K562 (cell line): ENCODE measurements around the gene ST6GAL1. TPM values are rescaled to one million over a fixed set of nuclear protein-coding genes. Genes with fewer than 3 reads are reported as not detected.

Experiments
- ATAC-seq: fragments of 200-7000 bp; cut with Tn5 transposase; 3 replicates; pipeline ENCODE4 v1.9.1; 2020; ENCODE audit warnings: moderate library complexity
- BruUV-seq: library from RNA; stranded (reverse); fragments of 400-500 nt; replicated peaks from 2 replicates; lab custom pipeline; 2021; lab: Mats Ljungman, UMichigan
- CTCF ChIA-PET: fragments of 300-600 bp; formaldehyde crosslinking; extraction: SDS; loops from one replicate; lab custom pipeline; 2021; ENCODE audit warnings: low intra/inter-chr PET ratio; lab: Yijun Ruan, JAX
- POLR2A ChIA-PET: fragments of 300-600, 350-650 bp; sonication (Branson Sonifier 250); formaldehyde crosslinking; extraction: SDS; loops from one replicate; lab custom pipeline; 2021; ENCODE audit warnings: antibody characterized with exemption, inconsistent platforms; lab: Yijun Ruan, JAX
- DNase-seq, 4 experiments: peaks; one replicate each; pipeline versions ENCODE4 v3.0.0 to v3.0.0-alpha.2; 2011 to 2018; ENCODE audit warnings: low spot score in 3 of 4, mixed read lengths in 3 of 4; ENCODE audit errors: extremely low read depth in 1 of 4
- FAIRE-seq: peaks from 2 replicates; lab custom pipeline; 2011; peaks lifted over from hg19 to GRCh38; lab: Jason Lieb, UNC
- H2AFZ ChIP-seq: 2 replicates; pipeline ENCODE4 v1.6.0; 2011; ENCODE audit warnings: low read depth, low read length, control low read depth, inconsistent platforms
- H3K27ac ChIP-seq: fragments of 200-600 bp; 3 replicates; pipeline ENCODE4 v1.8.0; 2011; ENCODE audit warnings: low read depth, mild to moderate bottlenecking, control low read depth, inconsistent platforms, low read length, moderate library complexity, mixed read lengths; ENCODE audit errors: extremely low read depth
- H3K27me3 ChIP-seq, 2 experiments: fragments of 300-600 bp in 1 of 2; 2 replicates in 1 of 2; 3 replicates in 1 of 2; pipeline versions ENCODE4 v1.6.0 to v1.8.0; 2011; ENCODE audit warnings: inconsistent platforms in 2 of 2, low read length in 2 of 2, mild to moderate bottlenecking in 1 of 2, mixed read lengths in 1 of 2, moderate library complexity in 1 of 2; ENCODE audit not compliant: control insufficient read depth in 2 of 2, insufficient read depth in 2 of 2
- H3K36me3 ChIP-seq: fragments of 300-600 bp; 3 replicates; pipeline ENCODE4 v1.8.0; 2011; ENCODE audit warnings: mild to moderate bottlenecking, low read length, inconsistent platforms; ENCODE audit not compliant: control insufficient read depth, insufficient read depth
- H3K4me1 ChIP-seq, 2 experiments: fragments of 200-600 bp in 1 of 2; replicated peaks in 1 of 2; 2 replicates in 1 of 2; 3 replicates in 1 of 2; pipeline versions ENCODE4 v1.5.1 to v1.8.0; 2011; ENCODE audit warnings: inconsistent platforms in 2 of 2, low read length in 2 of 2, mild to moderate bottlenecking in 1 of 2, mixed read lengths in 1 of 2, moderate library complexity in 1 of 2; ENCODE audit not compliant: control insufficient read depth in 2 of 2, insufficient read depth in 2 of 2
- H3K4me2 ChIP-seq: 2 replicates; pipeline ENCODE4 v1.6.1; 2011; ENCODE audit warnings: low read length, control low read depth, inconsistent platforms, mixed read lengths; ENCODE audit not compliant: insufficient read depth
- H3K4me3 ChIP-seq: fragments of 200-600 bp; sonication (generic), shearing (Covaris generic); 2 replicates; pipeline ENCODE4 v1.5.1; 2016; ENCODE audit warnings: control low read depth, inconsistent platforms
- H3K79me2 ChIP-seq: fragments of 200-600 bp; 3 replicates; pipeline ENCODE4 v1.8.0; 2011; ENCODE audit warnings: low read length, inconsistent platforms; ENCODE audit not compliant: control insufficient read depth, insufficient read depth
- H3K9ac ChIP-seq, 2 experiments: 2 replicates each; pipeline versions ENCODE4 v1.6.0 to v1.6.1; 2011; ENCODE audit warnings: low read depth in 2 of 2, low read length in 2 of 2, control low read depth in 1 of 2, inconsistent platforms in 1 of 2, mild to moderate bottlenecking in 1 of 2, mixed read lengths in 1 of 2; ENCODE audit not compliant: insufficient read depth in 1 of 2
- H3K9me1 ChIP-seq: one replicate; pipeline ENCODE4 v1.6.0; 2011; ENCODE audit warnings: inconsistent platforms, mild to moderate bottlenecking, low read length, moderate library complexity; ENCODE audit not compliant: control insufficient read depth, insufficient read depth
- H3K9me3 ChIP-seq: replicated peaks from 2 replicates; pipeline ENCODE4 v1.5.1; 2011; ENCODE audit warnings: low read depth, low read length, inconsistent platforms; ENCODE audit not compliant: control insufficient read depth, insufficient read depth
- H4K20me1 ChIP-seq: replicated peaks from 2 replicates; pipeline ENCODE4 v1.6.1; 2011; ENCODE audit warnings: low read length, inconsistent platforms, mixed read lengths; ENCODE audit not compliant: control insufficient read depth, insufficient read depth
- CHCHD3 ChIP-seq: fragments of 250-450 bp; sonication (Bioruptor Pico); IDR thresholded peaks from 2 replicates; pipeline ENCODE4 v2.1.2; 2022; ENCODE audit warnings: mild to moderate bottlenecking
- ETV1 ChIP-seq: fragments of 450-650 bp; conservative IDR thresholded peaks from 2 replicates; pipeline ENCODE4 v1.6.1; 2016; ENCODE audit warnings: missing genetic modification characterization, control low read depth, low read depth, missing compliant biosample characterization
- GATAD2A ChIP-seq: fragments of 450-650 bp; IDR thresholded peaks from 2 replicates; pipeline ENCODE4 v1.6.1; 2017
- PURB ChIP-seq: sonication (generic); formaldehyde crosslinking; IDR thresholded peaks from 2 replicates; pipeline ENCODE4 v1.9.0; 2021; ENCODE audit warnings: low read depth, mild to moderate bottlenecking, missing genetic modification reagents
- RBM22 ChIP-seq: fragments of 200-400 bp; formaldehyde crosslinking; IDR thresholded peaks from 2 replicates; pipeline ENCODE4 v1.6.1; 2018; ENCODE audit warnings: low read length, low read depth; ENCODE audit not compliant: poor library complexity, severe bottlenecking
- TAF15 ChIP-seq: fragments of 200-400 bp; formaldehyde crosslinking; IDR thresholded peaks from 2 replicates; pipeline ENCODE4 v1.6.1; 2017; ENCODE audit warnings: mild to moderate bottlenecking, low read depth, low read length, moderate library complexity
- YY1 ChIP-seq, 3 experiments: IDR thresholded peaks; 2 replicates each; pipeline ENCODE4 v1.6.1; 2011; ENCODE audit warnings: low read length in 2 of 3, mild to moderate bottlenecking in 2 of 3, moderate library complexity in 2 of 3, borderline replicate concordance in 1 of 3, control low read depth in 1 of 3, low read depth in 1 of 3; ENCODE audit not compliant: insufficient read depth in 3 of 3, insufficient replicate concordance in 2 of 3, control insufficient read depth in 1 of 3, insufficient read length in 1 of 3; ENCODE audit errors: extremely low read depth in 1 of 3
- ZNF124 ChIP-seq: sonication (generic); formaldehyde crosslinking; IDR thresholded peaks from 2 replicates; pipeline ENCODE4 v1.8.1; 2022; ENCODE audit warnings: missing genetic modification reagents
- ZNF586 ChIP-seq: fragments of 450-650 bp; formaldehyde crosslinking; conservative IDR thresholded peaks from 2 replicates; pipeline ENCODE4 v1.4.0; 2020; ENCODE audit warnings: mild to moderate bottlenecking, moderate library complexity
- ZNF695 ChIP-seq: fragments of 450-650 bp; formaldehyde crosslinking; IDR thresholded peaks from 2 replicates; pipeline ENCODE4 v1.4.0; 2020; ENCODE audit warnings: mild to moderate bottlenecking, moderate library complexity
- WGBS: fragments of 100-300 bp; shearing (Covaris generic); methylation state at CpG from one replicate; pipeline ENCODE4 v1.1.6; 2016; ENCODE audit warnings: low coverage, mixed read lengths; ENCODE audit not compliant: insufficient coverage; ENCODE audit errors: missing lambda C conversion rate; 5-methylcytosine and 5-hydroxymethylcytosine counted together
- in situ Hi-C: fragments of 300-500 bp; cut with MboI; formaldehyde crosslinking; loops from 4 replicates; pipeline ENCODE4 v1.15.0; 2018; ENCODE audit warnings: inconsistent platforms, mixed read lengths
- intact Hi-C: fragments of 100-400 bp; cut with micrococcal nuclease; formaldehyde crosslinking; loops from 2 replicates; pipeline ENCODE4 v1.14.2; 2022
- polyA plus RNA-seq, 8 experiments: library from polyadenylated mRNA; depleted of rRNA in 4 of 8; stranded (reverse) in 5 of 8; unstranded in 3 of 8; fragments of >200 nt; fragmentation: Nextera tagmentation in 2 of 8; fragmentation: Illumina TruSeq in 1 of 8; extraction: Ambion mirVana in 2 of 8; extraction: Trizol in 1 of 8; gene quantifications; 2 replicates each; pipeline versions ENCODE4 v1.2.1 to v1.2.3, GENCODE V29; 2011 to 2014; ENCODE audit warnings: inconsistent platforms in 1 of 8, missing spikeins in 1 of 8
- total RNA-seq, 7 experiments: library from RNA; depleted of rRNA in 6 of 7; stranded (reverse); fragments of >200 nt in 6 of 7; fragmentation: Illumina TruSeq in 2 of 7; extraction: Trizol in 2 of 7; gene quantifications; 2 replicates each; pipeline versions ENCODE4 v1.2.1 to v1.2.3, GENCODE V29; 2011 to 2021; ENCODE audit warnings: low replicate concordance in 1 of 7
- TF ChIP-seq, protein P1 (sequence below): sonication (generic); formaldehyde crosslinking; IDR thresholded peaks from 2 replicates; pipeline ENCODE4 v1.5.0; 2020; ENCODE audit warnings: missing genetic modification reagents
- TF ChIP-seq, protein P2 (sequence below): IDR thresholded peaks from 2 replicates; pipeline ENCODE4 v1.6.1; 2011; ENCODE audit not compliant: insufficient read length; ENCODE audit errors: extremely low read depth

The ST6GAL1 gene
- total and polyA plus RNA-seq, 9 of the 15 experiments (the other 6 are each of a cell fraction or from before 2014, with no cell fraction given), result 31.9 to 145 (median 71.0) TPM

DNA sequence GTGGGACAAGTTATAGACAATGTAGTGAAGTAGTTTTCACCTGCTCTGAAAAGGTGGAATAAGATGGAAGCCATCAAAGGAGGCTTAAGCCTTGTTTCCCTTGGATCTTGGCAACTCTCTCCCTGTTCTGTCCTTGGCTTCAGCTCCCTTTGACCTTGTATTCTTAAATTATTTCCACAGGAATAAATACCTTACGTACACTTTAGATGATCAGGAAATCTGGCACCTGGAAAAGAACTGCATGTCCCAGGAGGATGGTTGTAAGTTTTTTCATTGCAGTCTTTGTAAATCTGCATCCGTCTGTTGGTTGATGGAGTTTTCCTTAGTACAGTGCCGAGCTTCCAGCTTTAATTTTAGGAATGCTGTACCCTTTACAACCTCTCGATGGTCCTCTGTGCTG is 11.8 kb downstream of the ST6GAL1 start:
- ChIA-PET CTCF (no interaction called here), POLR2A (no interaction called here)
- Histone ChIP-seq H3K9ac (no peak overlapping the region), H3K9me1 (no peaks in the 10 kb centered on the region), H3K9me3 (no peaks in the 10 kb centered on the region), H3K27me3 (no peaks in the 10 kb centered on the region), H4K20me1 (no peaks in the 10 kb centered on the region), H3K4me2 (no peak overlapping the region), H3K79me2 (peaks cover 64% of the 10 kb centered on the region), H3K36me3 (peaks cover 63% of the 10 kb centered on the region), H2AFZ (no peak overlapping the region), H3K4me3 (no peak overlapping the region), H3K4me1 (peaks cover 20 to 31% of the 10 kb centered on the region in 2 experiments), H3K27ac (no peak overlapping the region)
- in situ Hi-C loops, result no loop called here
- TF ChIP-seq, protein P1, sequence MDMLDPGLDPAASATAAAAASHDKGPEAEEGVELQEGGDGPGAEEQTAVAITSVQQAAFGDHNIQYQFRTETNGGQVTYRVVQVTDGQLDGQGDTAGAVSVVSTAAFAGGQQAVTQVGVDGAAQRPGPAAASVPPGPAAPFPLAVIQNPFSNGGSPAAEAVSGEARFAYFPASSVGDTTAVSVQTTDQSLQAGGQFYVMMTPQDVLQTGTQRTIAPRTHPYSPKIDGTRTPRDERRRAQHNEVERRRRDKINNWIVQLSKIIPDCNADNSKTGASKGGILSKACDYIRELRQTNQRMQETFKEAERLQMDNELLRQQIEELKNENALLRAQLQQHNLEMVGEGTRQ, result no peak
- TF ChIP-seq GATAD2A (no peak), RBM22 (no peak), ZNF695 (CRISPR knock-in tag) (no peak), ZNF124 (CRISPR knock-in tag) (no peak), PURB (no peak), CHCHD3 (CRISPR knock-in tag) (no peak), ZNF586 (no peak), YY1 (IDR thresholded peaks at IDR 0.05; ENCODE audit: borderline replicate concordance in 1 of 3, control insufficient read depth in 1 of 3, extremely low read depth in 1 of 3, insufficient read depth in 3 of 3, insufficient read length in 1 of 3, insufficient replicate concordance in 2 of 3, low read depth in 1 of 3, low read length in 2 of 3) (no peak), ETV1 (tag) (no peak), TAF15 (no peak)
- TF ChIP-seq, protein P2, sequence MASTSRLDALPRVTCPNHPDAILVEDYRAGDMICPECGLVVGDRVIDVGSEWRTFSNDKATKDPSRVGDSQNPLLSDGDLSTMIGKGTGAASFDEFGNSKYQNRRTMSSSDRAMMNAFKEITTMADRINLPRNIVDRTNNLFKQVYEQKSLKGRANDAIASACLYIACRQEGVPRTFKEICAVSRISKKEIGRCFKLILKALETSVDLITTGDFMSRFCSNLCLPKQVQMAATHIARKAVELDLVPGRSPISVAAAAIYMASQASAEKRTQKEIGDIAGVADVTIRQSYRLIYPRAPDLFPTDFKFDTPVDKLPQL, result no peak
- FAIRE-seq (no peak), DNase-seq (no peak), ATAC-seq (no peak)
- BruUV-seq, result no TSS peak
- intact Hi-C loops, result no loop called here
- WGBS, result 100% methylated on average over 4 of the region's 4 CpGs
